ENCODE data around the gene CA10.
A peak's percentile ranks its signal among the peaks of the same experiment; 100 is the strongest.

CA10 gene

GRCh38 chr17:51734462-51734861 lies 424.1 kb downstream of the CA10 start:
- H3K9me3 ChIP-seq (replicated peaks in 1 of 2; ENCODE audit: control insufficient read depth in 2 of 2, insufficient read depth in 1 of 2, low read depth in 1 of 2, low read length in 2 of 2), result no peaks in the 10 kb centered on the region
- H2BK12ac ChIP-seq (ENCODE audit: low read length), result no peak overlapping the region
- DNase-seq (ENCODE audit: low spot score), result no peak
- no peak overlapping the region for H2BK15ac ChIP-seq (ENCODE audit: low read length)
- no peak overlapping the region for H4K91ac ChIP-seq (ENCODE audit: low read depth, low read length, poor library complexity)
- no peak overlapping the region for H4K8ac ChIP-seq (ENCODE audit: low read depth, low read length)
- WGBS, 2 donors (ENCODE audit: extremely low coverage in 2 of 2, insufficient read length in 2 of 2, insufficient replicate concordance in 1 of 2), result no CpG with 5 or more reads among the region's 4 CpGs
- H2AFZ ChIP-seq (ENCODE audit: low read length), result no peak overlapping the region
- no peak overlapping the region for H3K18ac ChIP-seq (ENCODE audit: low read length)
- H3K4ac ChIP-seq (ENCODE audit: low read length), result no peak overlapping the region
- no peaks in the 10 kb centered on the region for H3K79me1 ChIP-seq (ENCODE audit: low read depth, low read length)
- H3K4me1 ChIP-seq (ENCODE audit: control insufficient read depth in 2 of 2, insufficient read depth in 1 of 2, low read depth in 1 of 2, low read length in 2 of 2), result peaks cover 0 to 3% of the 10 kb centered on the region in 2 donors
- no peak overlapping the region for H3K4me3 ChIP-seq (ENCODE audit: low read length in 2 of 2)
- H2BK5ac ChIP-seq (ENCODE audit: low read length), result no peak overlapping the region
- H3K14ac ChIP-seq (ENCODE audit: low read length), result no peak overlapping the region
- H3K27ac ChIP-seq (replicated peaks; ENCODE audit: low read length), result no peak overlapping the region
- H3K36me3 ChIP-seq (replicated peaks in 1 of 2; ENCODE audit: control insufficient read depth in 2 of 2, insufficient read depth in 2 of 2, low read length in 2 of 2), result no peaks in the 10 kb centered on the region
- H3K23ac ChIP-seq (ENCODE audit: low read depth, low read length, poor library complexity), result no peak overlapping the region
- no peak overlapping the region for H3K4me2 ChIP-seq (ENCODE audit: insufficient read depth, low read length, poor library complexity, severe bottlenecking)
- H3K27me3 ChIP-seq (ENCODE audit: control insufficient read depth in 3 of 3, insufficient read depth in 3 of 3, low read depth in 1 of 3, low read length in 3 of 3), result no peaks in the 10 kb centered on the region
- H2BK120ac ChIP-seq (ENCODE audit: low read depth, low read length), result no peak overlapping the region
- no peak overlapping the region for H3K9ac ChIP-seq (ENCODE audit: low read depth, low read length, poor library complexity)
- H2AK5ac ChIP-seq (ENCODE audit: low read depth, low read length), result no peak overlapping the region

DNA sequence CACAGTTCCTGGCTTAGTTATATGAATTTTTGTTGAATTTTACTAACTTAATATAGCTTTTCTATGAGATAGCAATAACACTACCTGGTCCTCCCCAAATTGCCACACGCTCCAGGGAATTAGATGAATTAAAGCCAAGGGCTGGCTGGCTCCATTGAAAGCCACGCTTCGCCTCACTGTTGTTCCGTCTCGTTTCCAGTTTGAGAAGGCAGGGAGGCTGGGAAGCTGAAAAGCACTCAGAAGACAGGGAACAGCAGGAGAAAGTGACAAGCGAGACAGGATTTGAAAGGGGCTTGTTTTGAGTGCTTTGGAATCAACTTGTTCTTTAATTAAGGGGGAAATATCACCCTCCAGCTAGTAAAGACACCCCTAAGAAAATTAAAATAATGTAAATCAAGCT lies 425.3 kb downstream of the CA10 start:
- Histone ChIP-seq H3K23ac (ENCODE audit: low read depth, low read length, poor library complexity) (no peak overlapping the region), H3K36me3 (replicated peaks in 1 of 2; ENCODE audit: control insufficient read depth in 2 of 2, insufficient read depth in 2 of 2, low read length in 2 of 2) (no peaks in the 10 kb centered on the region), H3K79me1 (ENCODE audit: low read depth, low read length) (no peaks in the 10 kb centered on the region), H4K91ac (ENCODE audit: low read depth, low read length, poor library complexity) (no peak overlapping the region), H3K4ac (ENCODE audit: low read length) (no peak overlapping the region), H3K27ac (replicated peaks; ENCODE audit: low read length) (peak overlapping the region; percentile 9), H3K18ac (ENCODE audit: low read length) (no peak overlapping the region), H2AFZ (ENCODE audit: low read length) (no peak overlapping the region), H3K4me1 (ENCODE audit: control insufficient read depth in 2 of 2, insufficient read depth in 1 of 2, low read depth in 1 of 2, low read length in 2 of 2) (peaks cover 0 to 1% of the 10 kb centered on the region in 2 donors), H3K14ac (ENCODE audit: low read length) (no peak overlapping the region), H2BK120ac (ENCODE audit: low read depth, low read length) (no peak overlapping the region), H3K9ac (ENCODE audit: low read depth, low read length, poor library complexity) (no peak overlapping the region), H2BK5ac (ENCODE audit: low read length) (no peak overlapping the region), H2BK15ac (ENCODE audit: low read length) (no peak overlapping the region), H3K4me2 (ENCODE audit: insufficient read depth, low read length, poor library complexity, severe bottlenecking) (no peak overlapping the region), H3K4me3 (ENCODE audit: low read length in 2 of 2) (no peak overlapping the region), H2AK5ac (ENCODE audit: low read depth, low read length) (no peak overlapping the region), H3K27me3 (ENCODE audit: control insufficient read depth in 3 of 3, insufficient read depth in 3 of 3, low read depth in 1 of 3, low read length in 3 of 3) (no peaks in the 10 kb centered on the region), H3K9me3 (replicated peaks in 1 of 2; ENCODE audit: control insufficient read depth in 2 of 2, insufficient read depth in 1 of 2, low read depth in 1 of 2, low read length in 2 of 2) (no peaks in the 10 kb centered on the region), H2BK12ac (ENCODE audit: low read length) (no peak overlapping the region), H4K8ac (ENCODE audit: low read depth, low read length) (no peak overlapping the region)
- DNase-seq (ENCODE audit: low spot score), result peak; percentile 32
- WGBS, 2 donors (ENCODE audit: extremely low coverage in 2 of 2, insufficient read length in 2 of 2, insufficient replicate concordance in 1 of 2), result no CpG with 5 or more reads among the region's 6 CpGs

GRCh38 chr17:51731941-51732722 lies 426.4 kb downstream of the CA10 start:
- Histone ChIP-seq H3K18ac (ENCODE audit: low read length) (no peak overlapping the region), H3K4ac (ENCODE audit: low read length) (no peak overlapping the region), H3K27ac (replicated peaks; ENCODE audit: low read length) (no peak overlapping the region), H2BK120ac (ENCODE audit: low read depth, low read length) (no peak overlapping the region), H3K9ac (ENCODE audit: low read depth, low read length, poor library complexity) (no peak overlapping the region), H2AFZ (ENCODE audit: low read length) (no peak overlapping the region), H2BK5ac (ENCODE audit: low read length) (no peak overlapping the region), H2BK12ac (ENCODE audit: low read length) (no peak overlapping the region), H3K14ac (ENCODE audit: low read length) (no peak overlapping the region), H3K4me3 (ENCODE audit: low read length in 2 of 2) (no peak overlapping the region), H4K8ac (ENCODE audit: low read depth, low read length) (no peak overlapping the region), H4K91ac (ENCODE audit: low read depth, low read length, poor library complexity) (no peak overlapping the region), H3K23ac (ENCODE audit: low read depth, low read length, poor library complexity) (no peak overlapping the region), H3K4me2 (ENCODE audit: insufficient read depth, low read length, poor library complexity, severe bottlenecking) (no peak overlapping the region), H3K27me3 (ENCODE audit: control insufficient read depth in 3 of 3, insufficient read depth in 3 of 3, low read depth in 1 of 3, low read length in 3 of 3) (no peaks in the 10 kb centered on the region), H3K36me3 (replicated peaks in 1 of 2; ENCODE audit: control insufficient read depth in 2 of 2, insufficient read depth in 2 of 2, low read length in 2 of 2) (no peaks in the 10 kb centered on the region), H2AK5ac (ENCODE audit: low read depth, low read length) (no peak overlapping the region), H3K9me3 (replicated peaks in 1 of 2; ENCODE audit: control insufficient read depth in 2 of 2, insufficient read depth in 1 of 2, low read depth in 1 of 2, low read length in 2 of 2) (no peaks in the 10 kb centered on the region), H3K4me1 (ENCODE audit: control insufficient read depth in 2 of 2, insufficient read depth in 1 of 2, low read depth in 1 of 2, low read length in 2 of 2) (peaks cover 0 to 1% of the 10 kb centered on the region in 2 donors), H2BK15ac (ENCODE audit: low read length) (no peak overlapping the region), H3K79me1 (ENCODE audit: low read depth, low read length) (no peaks in the 10 kb centered on the region)
- no CpG with 5 or more reads among the region's 6 CpGs for WGBS, 2 donors (ENCODE audit: extremely low coverage in 2 of 2, insufficient read length in 2 of 2, insufficient replicate concordance in 1 of 2)
- no peak for DNase-seq (ENCODE audit: low spot score)

- DNase-seq (ENCODE audit: low spot score), result no peak
- peaks cover 0 to 1% of the 10 kb centered on the region in 2 donors for H3K4me1 ChIP-seq (ENCODE audit: control insufficient read depth in 2 of 2, insufficient read depth in 1 of 2, low read depth in 1 of 2, low read length in 2 of 2)
- H3K4me2 ChIP-seq (ENCODE audit: insufficient read depth, low read length, poor library complexity, severe bottlenecking), result no peak overlapping the region
- no peak overlapping the region for H3K4me3 ChIP-seq (ENCODE audit: low read length in 2 of 2)
- H3K79me1 ChIP-seq (ENCODE audit: low read depth, low read length), result no peaks in the 10 kb centered on the region
- no peak overlapping the region for H2BK15ac ChIP-seq (ENCODE audit: low read length)
- no peak overlapping the region for H3K4ac ChIP-seq (ENCODE audit: low read length)
- no peak overlapping the region for H2BK120ac ChIP-seq (ENCODE audit: low read depth, low read length)
- H3K23ac ChIP-seq (ENCODE audit: low read depth, low read length, poor library complexity), result no peak overlapping the region
- no peak overlapping the region for H2AFZ ChIP-seq (ENCODE audit: low read length)
- H4K8ac ChIP-seq (ENCODE audit: low read depth, low read length), result no peak overlapping the region
- no peak overlapping the region for H3K9ac ChIP-seq (ENCODE audit: low read depth, low read length, poor library complexity)
- no peak overlapping the region for H2BK5ac ChIP-seq (ENCODE audit: low read length)
- WGBS, 2 donors (ENCODE audit: extremely low coverage in 2 of 2, insufficient read length in 2 of 2, insufficient replicate concordance in 1 of 2), result no CpG with 5 or more reads among the region's 4 CpGs
- no peaks in the 10 kb centered on the region for H3K36me3 ChIP-seq (replicated peaks in 1 of 2; ENCODE audit: control insufficient read depth in 2 of 2, insufficient read depth in 2 of 2, low read length in 2 of 2)
- no peak overlapping the region for H3K14ac ChIP-seq (ENCODE audit: low read length)
- H2BK12ac ChIP-seq (ENCODE audit: low read length), result no peak overlapping the region
- no peak overlapping the region for H3K27ac ChIP-seq (replicated peaks; ENCODE audit: low read length)
- H3K18ac ChIP-seq (ENCODE audit: low read length), result no peak overlapping the region
- H3K27me3 ChIP-seq (ENCODE audit: control insufficient read depth in 3 of 3, insufficient read depth in 3 of 3, low read depth in 1 of 3, low read length in 3 of 3), result no peaks in the 10 kb centered on the region
- H3K9me3 ChIP-seq (replicated peaks in 1 of 2; ENCODE audit: control insufficient read depth in 2 of 2, insufficient read depth in 1 of 2, low read depth in 1 of 2, low read length in 2 of 2), result no peaks in the 10 kb centered on the region
- no peak overlapping the region for H2AK5ac ChIP-seq (ENCODE audit: low read depth, low read length)
- no peak overlapping the region for H4K91ac ChIP-seq (ENCODE audit: low read depth, low read length, poor library complexity)
Measured at GRCh38 chr17:51730303-51731050, 428.0 kb downstream of the CA10 start.
